K562 (cell line): ENCODE measurements around the gene NYAP1. TPM values are rescaled to one million over a fixed set of nuclear protein-coding genes. Genes with fewer than 3 reads are reported as not detected.

Source experiments
- ATAC-seq: fragments of 200-7000 bp; cut with Tn5 transposase; 3 replicates; pipeline ENCODE4 v1.9.1; 2020; ENCODE audit warnings: moderate library complexity
- BruUV-seq: library from RNA; stranded (reverse); fragments of 400-500 nt; replicated peaks from 2 replicates; lab custom pipeline; 2021; lab: Mats Ljungman, UMichigan
- CTCF ChIA-PET: fragments of 300-600 bp; formaldehyde crosslinking; extraction: SDS; loops from one replicate; lab custom pipeline; 2021; ENCODE audit warnings: low intra/inter-chr PET ratio; lab: Yijun Ruan, JAX
- POLR2A ChIA-PET: fragments of 300-600, 350-650 bp; sonication (Branson Sonifier 250); formaldehyde crosslinking; extraction: SDS; loops from one replicate; lab custom pipeline; 2021; ENCODE audit warnings: antibody characterized with exemption, inconsistent platforms; lab: Yijun Ruan, JAX
- DNase-seq, 4 experiments: peaks; one replicate each; pipeline versions ENCODE4 v3.0.0 to v3.0.0-alpha.2; 2011 to 2018; ENCODE audit warnings: low spot score in 3 of 4, mixed read lengths in 3 of 4; ENCODE audit errors: extremely low read depth in 1 of 4
- FAIRE-seq: peaks from 2 replicates; lab custom pipeline; 2011; peaks lifted over from hg19 to GRCh38; lab: Jason Lieb, UNC
- H2AFZ ChIP-seq: 2 replicates; pipeline ENCODE4 v1.6.0; 2011; ENCODE audit warnings: low read depth, low read length, control low read depth, inconsistent platforms
- H3K27ac ChIP-seq: fragments of 200-600 bp; 3 replicates; pipeline ENCODE4 v1.8.0; 2011; ENCODE audit warnings: low read depth, mild to moderate bottlenecking, control low read depth, inconsistent platforms, low read length, moderate library complexity, mixed read lengths; ENCODE audit errors: extremely low read depth
- H3K27me3 ChIP-seq, 2 experiments: fragments of 300-600 bp in 1 of 2; 2 replicates in 1 of 2; 3 replicates in 1 of 2; pipeline versions ENCODE4 v1.6.0 to v1.8.0; 2011; ENCODE audit warnings: inconsistent platforms in 2 of 2, low read length in 2 of 2, mild to moderate bottlenecking in 1 of 2, mixed read lengths in 1 of 2, moderate library complexity in 1 of 2; ENCODE audit not compliant: control insufficient read depth in 2 of 2, insufficient read depth in 2 of 2
- H3K36me3 ChIP-seq: fragments of 300-600 bp; 3 replicates; pipeline ENCODE4 v1.8.0; 2011; ENCODE audit warnings: mild to moderate bottlenecking, low read length, inconsistent platforms; ENCODE audit not compliant: control insufficient read depth, insufficient read depth
- H3K4me1 ChIP-seq, 2 experiments: fragments of 200-600 bp in 1 of 2; replicated peaks in 1 of 2; 2 replicates in 1 of 2; 3 replicates in 1 of 2; pipeline versions ENCODE4 v1.5.1 to v1.8.0; 2011; ENCODE audit warnings: inconsistent platforms in 2 of 2, low read length in 2 of 2, mild to moderate bottlenecking in 1 of 2, mixed read lengths in 1 of 2, moderate library complexity in 1 of 2; ENCODE audit not compliant: control insufficient read depth in 2 of 2, insufficient read depth in 2 of 2
- H3K4me2 ChIP-seq: 2 replicates; pipeline ENCODE4 v1.6.1; 2011; ENCODE audit warnings: low read length, control low read depth, inconsistent platforms, mixed read lengths; ENCODE audit not compliant: insufficient read depth
- H3K4me3 ChIP-seq: fragments of 200-600 bp; sonication (generic), shearing (Covaris generic); 2 replicates; pipeline ENCODE4 v1.5.1; 2016; ENCODE audit warnings: control low read depth, inconsistent platforms
- H3K79me2 ChIP-seq: fragments of 200-600 bp; 3 replicates; pipeline ENCODE4 v1.8.0; 2011; ENCODE audit warnings: low read length, inconsistent platforms; ENCODE audit not compliant: control insufficient read depth, insufficient read depth
- H3K9ac ChIP-seq, 2 experiments: 2 replicates each; pipeline versions ENCODE4 v1.6.0 to v1.6.1; 2011; ENCODE audit warnings: low read depth in 2 of 2, low read length in 2 of 2, control low read depth in 1 of 2, inconsistent platforms in 1 of 2, mild to moderate bottlenecking in 1 of 2, mixed read lengths in 1 of 2; ENCODE audit not compliant: insufficient read depth in 1 of 2
- H3K9me1 ChIP-seq: one replicate; pipeline ENCODE4 v1.6.0; 2011; ENCODE audit warnings: inconsistent platforms, mild to moderate bottlenecking, low read length, moderate library complexity; ENCODE audit not compliant: control insufficient read depth, insufficient read depth
- H3K9me3 ChIP-seq: replicated peaks from 2 replicates; pipeline ENCODE4 v1.5.1; 2011; ENCODE audit warnings: low read depth, low read length, inconsistent platforms; ENCODE audit not compliant: control insufficient read depth, insufficient read depth
- H4K20me1 ChIP-seq: replicated peaks from 2 replicates; pipeline ENCODE4 v1.6.1; 2011; ENCODE audit warnings: low read length, inconsistent platforms, mixed read lengths; ENCODE audit not compliant: control insufficient read depth, insufficient read depth
- ARID4B ChIP-seq: sonication (generic); formaldehyde crosslinking; IDR thresholded peaks from 2 replicates; pipeline ENCODE4 v1.8.0; 2022; ENCODE audit warnings: mild to moderate bottlenecking, missing genetic modification reagents
- E2F6 ChIP-seq, 2 experiments: IDR thresholded peaks; 2 replicates each; pipeline ENCODE4 v1.6.1; 2011; ENCODE audit warnings: borderline replicate concordance in 1 of 2, control low read depth in 1 of 2, low read depth in 1 of 2, low read length in 1 of 2, mild to moderate bottlenecking in 1 of 2, mixed read lengths in 1 of 2, moderate library complexity in 1 of 2; ENCODE audit not compliant: insufficient read depth in 1 of 2, insufficient read length in 1 of 2, poor library complexity in 1 of 2, severe bottlenecking in 1 of 2; ENCODE audit errors: extremely low read depth in 1 of 2
- HDAC3 ChIP-seq: fragments of 450-650 bp; IDR thresholded peaks from 2 replicates; pipeline ENCODE4 v1.6.1; 2018; ENCODE audit warnings: borderline replicate concordance, mild to moderate bottlenecking, moderate library complexity; ENCODE audit not compliant: partially characterized antibody
- HNRNPH1 ChIP-seq: fragments of 200-400 bp; formaldehyde crosslinking; optimal IDR thresholded peaks from 2 replicates; pipeline ENCODE3; 2017; ENCODE audit warnings: low read depth, mild to moderate bottlenecking, low read length, moderate library complexity
- HSF4 ChIP-seq: fragments of 250-450 bp; sonication (Bioruptor Pico); IDR thresholded peaks from 2 replicates; pipeline ENCODE4 v2.1.2; 2022; ENCODE audit warnings: mild to moderate bottlenecking, moderate library complexity, borderline replicate concordance
- PKNOX1 ChIP-seq: fragments of 450-650 bp; IDR thresholded peaks from 2 replicates; pipeline ENCODE4 v1.6.1; 2016
- RCOR1 ChIP-seq, 2 experiments: IDR thresholded peaks; 2 replicates each; pipeline ENCODE4 v1.6.1; 2012; ENCODE audit warnings: low read depth in 2 of 2, low read length in 2 of 2, borderline replicate concordance in 1 of 2, improper control_type of control experiment in 1 of 2
- ZBTB17 ChIP-seq: fragments of 450-650 bp; formaldehyde crosslinking; IDR thresholded peaks from 2 replicates; pipeline ENCODE4 v1.4.0; 2020; ENCODE audit warnings: mild to moderate bottlenecking
- ZNF212 ChIP-seq: fragments of 450-650 bp; formaldehyde crosslinking; IDR thresholded peaks from 2 replicates; pipeline ENCODE4 v1.4.0; 2020; ENCODE audit warnings: mild to moderate bottlenecking
- WGBS: fragments of 100-300 bp; shearing (Covaris generic); methylation state at CpG from one replicate; pipeline ENCODE4 v1.1.6; 2016; ENCODE audit warnings: low coverage, mixed read lengths; ENCODE audit not compliant: insufficient coverage; ENCODE audit errors: missing lambda C conversion rate; 5-methylcytosine and 5-hydroxymethylcytosine counted together
- in situ Hi-C: fragments of 300-500 bp; cut with MboI; formaldehyde crosslinking; loops from 4 replicates; pipeline ENCODE4 v1.15.0; 2018; ENCODE audit warnings: inconsistent platforms, mixed read lengths
- intact Hi-C: fragments of 100-400 bp; cut with micrococcal nuclease; formaldehyde crosslinking; loops from 2 replicates; pipeline ENCODE4 v1.14.2; 2022
- polyA plus RNA-seq, 8 experiments: library from polyadenylated mRNA; depleted of rRNA in 4 of 8; stranded (reverse) in 5 of 8; unstranded in 3 of 8; fragments of >200 nt; fragmentation: Nextera tagmentation in 2 of 8; fragmentation: Illumina TruSeq in 1 of 8; extraction: Ambion mirVana in 2 of 8; extraction: Trizol in 1 of 8; gene quantifications; 2 replicates each; pipeline versions ENCODE4 v1.2.1 to v1.2.3, GENCODE V29; 2011 to 2014; ENCODE audit warnings: inconsistent platforms in 1 of 8, missing spikeins in 1 of 8
- total RNA-seq, 7 experiments: library from RNA; depleted of rRNA in 6 of 7; stranded (reverse); fragments of >200 nt in 6 of 7; fragmentation: Illumina TruSeq in 2 of 7; extraction: Trizol in 2 of 7; gene quantifications; 2 replicates each; pipeline versions ENCODE4 v1.2.1 to v1.2.3, GENCODE V29; 2011 to 2021; ENCODE audit warnings: low replicate concordance in 1 of 7

The NYAP1 gene
- total and polyA plus RNA-seq, 9 of the 15 experiments (the other 6 are each of a cell fraction or from before 2014, with no cell fraction given) = 0.11 to 0.88 (median 0.22) TPM; not detected in 2

- Histone ChIP-seq H3K4me3 (no peak overlapping the region), H3K36me3 (no peaks in the 10 kb centered on the region), H3K4me2 (no peak overlapping the region), H3K4me1 (peaks cover 4 to 59% of the 10 kb centered on the region in 2 experiments; a peak in 3 of 5 replicates), H3K9me1 (no peaks in the 10 kb centered on the region), H3K9me3 (no peaks in the 10 kb centered on the region), H3K9ac (no peak overlapping the region), H3K27me3 (no peaks in the 10 kb centered on the region), H3K27ac (no peak overlapping the region), H2AFZ (no peak overlapping the region), H3K79me2 (no peaks in the 10 kb centered on the region), H4K20me1 (no peaks in the 10 kb centered on the region)
- ChIA-PET POLR2A (interaction anchor here (0.6 to 1.5 kb wide), 4 partner anchors 15 to 183 kb away, joined by 3 to 4 read pairs (median 3); partner anchors contain the start of gene GNB2), CTCF (no interaction called here)
- in situ Hi-C loops = no loop called here
- intact Hi-C loops = no loop called here
- ATAC-seq = peak; percentile 86
- no TSS peak for BruUV-seq
- WGBS = 16% methylated on average over 8 of the region's 9 CpGs
- DNase-seq = peak; percentile 96 to 99 (median 98)
- peak; percentile 97 for FAIRE-seq
- TF ChIP-seq PKNOX1 (0 out of 2 replicates have a peak, but pooled peaks have one; percentile 23), ZBTB17 (CRISPR knock-in tag) (no peak), RCOR1 (IDR thresholded peaks at IDR 0.05; ENCODE audit: borderline replicate concordance in 1 of 2, low read depth in 2 of 2, low read length in 2 of 2) (peak; percentile 72 to 98; a peak in 3 of 4 replicates), ZNF212 (CRISPR knock-in tag) (no peak), ARID4B (CRISPR knock-in tag) (no peak), HSF4 (CRISPR knock-in tag) (no peak), HDAC3 (no peak), HNRNPH1 (no peak), E2F6 (IDR thresholded peaks at IDR 0.05; ENCODE audit: borderline replicate concordance in 1 of 2, extremely low read depth in 1 of 2, insufficient read depth in 1 of 2, insufficient read length in 1 of 2, low read depth in 1 of 2, low read length in 1 of 2, poor library complexity in 1 of 2, severe bottlenecking in 1 of 2) (no peak)
Observed at GRCh38 chr7:100489824-100490223, 6.1 kb downstream of the NYAP1 start.
